Liver (tissue), 3 donors: ENCODE measurements around the gene WASF2.

ENCODE experiments used
- CTCF ChIP-seq: fragments of 150-350 bp; IDR thresholded peaks from 2 replicates; pipeline ENCODE4 v1.5.1; 2017; ENCODE audit warnings: improper control_type of control experiment, low read depth, low read length; ENCODE audit not compliant: missing input control
- EGR1 ChIP-seq, 2 donors: IDR thresholded peaks; 2 replicates each; pipeline ENCODE4 v1.6.1; 2016 to 2018; ENCODE audit warnings: antibody characterized with exemption in 2 of 2, low read depth in 2 of 2
- MAX ChIP-seq: IDR thresholded peaks from 2 replicates; pipeline ENCODE4 v1.6.1; 2016; ENCODE audit warnings: antibody characterized with exemption
- NR2F2 ChIP-seq: IDR thresholded peaks from 2 replicates; pipeline ENCODE4 v1.6.1; 2016; ENCODE audit warnings: antibody characterized with exemption
- RAD21 ChIP-seq, 2 donors: IDR thresholded peaks; 2 replicates each; pipeline ENCODE4 v1.6.1; 2016; ENCODE audit warnings: antibody characterized with exemption in 2 of 2, mild to moderate bottlenecking in 2 of 2
- YY1 ChIP-seq: IDR thresholded peaks from 2 replicates; pipeline ENCODE4 v1.6.1; 2016; ENCODE audit warnings: antibody characterized with exemption, mild to moderate bottlenecking
- donor health status: healthy.
- donor health status: healthy.

DNA sequence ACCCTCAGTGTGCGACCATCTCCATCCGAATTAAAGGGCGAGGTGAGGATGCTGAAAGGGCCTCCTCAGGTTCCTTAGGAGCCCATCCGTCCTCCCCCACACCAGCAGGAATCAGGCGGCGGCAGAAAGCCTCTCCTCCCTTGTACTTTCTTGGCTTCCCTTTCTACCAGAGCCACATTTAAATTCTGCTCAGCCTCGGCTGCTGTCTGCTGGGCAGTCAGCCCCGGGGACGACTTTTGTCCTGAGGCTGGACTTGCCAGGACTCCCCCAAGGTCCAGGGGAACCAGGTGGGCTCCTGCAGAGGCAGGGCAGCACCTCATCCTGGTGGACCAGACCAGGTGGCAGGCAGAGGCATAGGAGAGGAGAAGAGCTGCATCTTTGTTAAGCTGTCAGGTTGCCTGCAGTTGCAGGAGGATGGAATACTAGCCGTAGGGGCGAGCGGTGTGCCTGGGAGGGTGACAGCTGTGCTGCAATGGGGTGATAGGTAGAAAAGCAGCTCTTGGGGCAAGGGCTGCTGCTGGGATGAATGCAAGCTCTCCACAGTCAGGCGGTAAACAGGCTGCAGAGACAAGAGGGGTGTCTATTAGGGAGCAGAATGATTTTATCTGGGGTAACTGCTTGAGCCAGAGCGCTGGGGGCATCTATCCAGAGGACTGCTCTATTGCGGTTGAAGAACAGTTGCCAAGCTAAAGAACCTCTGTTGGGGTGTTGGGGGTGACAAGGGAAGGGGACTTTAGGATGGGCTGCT, 46.2 kb upstream of the WASF2 start:
- TF ChIP-seq CTCF (no peak), NR2F2 (no peak), RAD21 (IDR thresholded peaks at IDR 0.05) (no peak), EGR1 (IDR thresholded peaks at IDR 0.05; ENCODE audit: low read depth in 2 of 2) (no peak), YY1 (no peak), MAX (no peak)
